22Rv1 (cell line): ENCODE data around the gene CBLN2.

Experiments used
- CTCF ChIP-seq: fragments of 450-650 bp; IDR thresholded peaks from 2 replicates; pipeline ENCODE4 v1.5.1; 2017; ENCODE audit warnings: mild to moderate bottlenecking
- ZFX ChIP-seq: fragments of 450-650 bp; IDR thresholded peaks from 2 replicates; pipeline ENCODE4 v1.6.1; 2017; ENCODE audit warnings: antibody characterized with exemption, borderline replicate concordance

- TF ChIP-seq CTCF = no peak
- TF ChIP-seq ZFX = no peak
These were observed 44.2 kb upstream of the CBLN2 start for GRCh38 chr18:72588360-72588759.
